Measurements from ENCODE around the gene FLCN.

GRCh38 chr17:17200311-17200710 is 36.7 kb downstream of the FLCN start:
- TF ChIP-seq CTCF (conservative IDR thresholded peaks at IDR 0.05 in 1 of 2, IDR thresholded peaks at IDR 0.05 in 1 of 2; ENCODE audit: low read depth in 1 of 2, low read length in 2 of 2): no peak
- no peak for TF ChIP-seq EZH2 (IDR thresholded peaks at IDR 0.05; ENCODE audit: low read length, missing control alignments)
